GM19463 (cell line): ENCODE results near the gene OR56B1.
"Not testable (repeated sequence)": the region's sequence is repeated elsewhere in the genome, so short reads cannot be mapped to it uniquely, and the experiment has no call there.

Experiments
- ATAC-seq: cut with Tn5 transposase; IDR thresholded peaks from one replicate; pipeline ENCODE4 v1.9.1; 2021; ENCODE audit warnings: mild to moderate bottlenecking, moderate library complexity; ENCODE audit not compliant: unreplicated experiment

The OR56B1 gene

DNA sequence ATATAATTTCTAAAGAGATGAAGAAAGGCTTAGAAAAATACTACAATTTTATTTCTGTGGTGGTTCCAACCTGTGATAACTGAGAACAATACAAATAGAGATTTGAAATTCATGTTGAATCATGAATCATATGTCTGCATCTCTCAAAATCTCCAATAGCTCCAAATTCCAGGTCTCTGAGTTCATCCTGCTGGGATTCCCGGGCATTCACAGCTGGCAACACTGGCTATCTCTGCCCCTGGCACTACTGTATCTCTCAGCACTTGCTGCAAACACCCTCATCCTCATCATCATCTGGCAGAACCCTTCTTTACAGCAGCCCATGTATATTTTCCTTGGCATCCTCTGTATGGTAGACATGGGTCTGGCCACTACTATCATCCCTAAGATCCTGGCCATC, at the start of gene OR56B1:
TSS of gene OR56B1 (plus strand) at position 53 of the 400 bp plus-strand sequence. CDS start at position 122, 69 bp downstream.
- ATAC-seq = no peak

DNA sequence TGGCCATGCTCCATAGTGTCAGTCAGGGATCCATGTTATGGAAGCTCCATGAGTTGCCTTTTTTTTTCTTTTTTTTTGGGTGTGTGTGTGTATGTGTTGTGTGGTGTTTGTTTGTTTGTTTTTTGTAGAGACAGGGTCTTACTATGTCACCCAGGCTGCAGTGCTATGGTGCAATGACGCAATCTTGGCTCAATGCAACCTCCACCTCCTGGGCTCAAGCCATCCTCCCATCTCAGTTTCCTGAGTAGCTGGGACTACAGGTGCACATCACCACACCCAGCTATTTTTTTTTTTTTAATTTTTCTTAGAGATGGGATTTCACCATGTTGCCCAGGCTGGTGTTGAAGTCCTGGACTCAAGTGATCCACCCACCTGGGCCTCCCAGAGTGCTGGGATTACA, 47.8 kb upstream of the OR56B1 start:
- no peak for ATAC-seq

GRCh38 chr11:5689551-5689983, 46.7 kb upstream of the OR56B1 start, which contains the start of gene TRIM22:
TSS of gene TRIM22 (plus strand) at chr11:5689790. CDS start at chr11:5696233, 6,443 bp downstream.
- ATAC-seq = peak; percentile 68

DNA sequence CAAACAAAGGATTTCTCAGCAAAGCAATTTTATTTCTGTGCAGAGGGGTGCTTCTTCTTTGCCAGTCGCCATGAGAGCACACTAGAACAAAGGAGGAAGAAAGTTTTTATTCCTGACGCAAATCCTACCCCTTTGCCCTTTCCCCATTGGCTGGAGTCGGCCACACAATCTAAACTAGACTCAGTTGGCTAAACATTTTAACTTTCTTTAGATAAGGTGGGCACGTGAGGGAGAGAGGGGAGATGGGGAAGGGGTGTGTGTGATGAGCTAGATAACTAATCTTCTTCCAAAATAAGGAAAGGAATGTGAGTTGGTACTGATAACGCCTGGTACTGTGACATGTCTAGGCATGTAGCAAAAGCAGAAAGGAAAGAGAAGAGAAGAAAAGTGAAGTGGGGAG, 46.0 kb upstream of the OR56B1 start:
- ATAC-seq = no peak

DNA sequence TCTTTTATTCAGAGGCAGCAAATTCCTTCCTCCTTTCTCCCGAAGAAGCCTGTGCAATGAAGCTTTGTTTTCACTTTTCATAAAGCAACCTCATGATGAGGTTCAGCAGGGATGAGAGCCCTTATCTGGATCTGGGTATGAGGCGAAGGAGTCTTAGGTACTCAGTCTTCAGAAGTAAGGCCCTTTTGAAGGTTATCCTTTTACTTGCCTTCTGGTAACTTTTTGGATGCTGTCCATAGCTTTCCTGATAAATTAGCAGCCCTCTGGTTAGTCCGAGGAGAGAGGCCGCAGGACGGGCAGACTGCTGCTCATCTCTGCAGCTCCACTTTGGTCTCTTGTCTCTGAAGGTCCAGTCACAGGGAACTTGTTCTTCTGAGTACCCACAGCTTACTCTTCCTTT, 45.5 kb upstream of the OR56B1 start:
- ATAC-seq = no peak

- not testable (repeated sequence) for ATAC-seq
These were observed 44.8 kb upstream of the OR56B1 start for GRCh38 chr11:5691238-5691963.

- no peak for ATAC-seq
These were observed 44.3 kb upstream of the OR56B1 start for GRCh38 chr11:5691964-5692361.

- ATAC-seq = no peak
These were observed 41.6 kb upstream of the OR56B1 start for GRCh38 chr11:5694642-5695041.

GRCh38 chr11:5695580-5695979, 40.7 kb upstream of the OR56B1 start:
- no peak for ATAC-seq

DNA sequence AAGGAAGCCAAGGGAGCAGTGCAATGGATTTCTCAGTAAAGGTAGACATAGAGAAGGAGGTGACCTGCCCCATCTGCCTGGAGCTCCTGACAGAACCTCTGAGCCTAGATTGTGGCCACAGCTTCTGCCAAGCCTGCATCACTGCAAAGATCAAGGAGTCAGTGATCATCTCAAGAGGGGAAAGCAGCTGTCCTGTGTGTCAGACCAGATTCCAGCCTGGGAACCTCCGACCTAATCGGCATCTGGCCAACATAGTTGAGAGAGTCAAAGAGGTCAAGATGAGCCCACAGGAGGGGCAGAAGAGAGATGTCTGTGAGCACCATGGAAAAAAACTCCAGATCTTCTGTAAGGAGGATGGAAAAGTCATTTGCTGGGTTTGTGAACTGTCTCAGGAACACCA, 40.0 kb upstream of the OR56B1 start:
- no peak for ATAC-seq

- no peak for ATAC-seq
These were observed 38.0 kb upstream of the OR56B1 start for GRCh38 chr11:5698281-5698680.

- no peak for ATAC-seq
These were observed 35.7 kb upstream of the OR56B1 start for GRCh38 chr11:5700421-5701054.

DNA sequence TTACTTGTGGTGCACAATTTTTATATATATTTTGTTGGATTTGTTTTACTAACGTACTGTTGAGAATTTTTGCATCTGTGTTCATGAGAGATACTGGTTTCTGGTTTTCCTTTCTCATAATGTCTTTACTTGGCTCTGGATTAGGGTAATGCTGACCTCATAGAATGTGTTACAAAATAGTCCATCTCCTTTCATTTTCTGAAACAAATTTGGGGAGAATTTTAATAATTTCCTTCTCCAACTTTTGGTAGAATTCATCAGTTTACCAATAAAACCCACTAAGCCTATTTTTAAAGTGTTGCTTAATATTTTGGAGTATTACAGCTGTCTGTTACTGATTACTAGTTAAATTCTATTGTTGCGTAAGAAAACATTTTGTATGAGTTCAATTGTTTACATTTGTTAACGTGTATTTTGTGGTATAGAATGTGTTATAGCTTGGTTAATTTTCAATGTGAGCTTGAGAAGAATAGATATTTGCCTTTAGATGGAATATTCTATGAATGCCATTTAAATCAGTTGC, 35.1 kb upstream of the OR56B1 start:
- no peak for ATAC-seq

DNA sequence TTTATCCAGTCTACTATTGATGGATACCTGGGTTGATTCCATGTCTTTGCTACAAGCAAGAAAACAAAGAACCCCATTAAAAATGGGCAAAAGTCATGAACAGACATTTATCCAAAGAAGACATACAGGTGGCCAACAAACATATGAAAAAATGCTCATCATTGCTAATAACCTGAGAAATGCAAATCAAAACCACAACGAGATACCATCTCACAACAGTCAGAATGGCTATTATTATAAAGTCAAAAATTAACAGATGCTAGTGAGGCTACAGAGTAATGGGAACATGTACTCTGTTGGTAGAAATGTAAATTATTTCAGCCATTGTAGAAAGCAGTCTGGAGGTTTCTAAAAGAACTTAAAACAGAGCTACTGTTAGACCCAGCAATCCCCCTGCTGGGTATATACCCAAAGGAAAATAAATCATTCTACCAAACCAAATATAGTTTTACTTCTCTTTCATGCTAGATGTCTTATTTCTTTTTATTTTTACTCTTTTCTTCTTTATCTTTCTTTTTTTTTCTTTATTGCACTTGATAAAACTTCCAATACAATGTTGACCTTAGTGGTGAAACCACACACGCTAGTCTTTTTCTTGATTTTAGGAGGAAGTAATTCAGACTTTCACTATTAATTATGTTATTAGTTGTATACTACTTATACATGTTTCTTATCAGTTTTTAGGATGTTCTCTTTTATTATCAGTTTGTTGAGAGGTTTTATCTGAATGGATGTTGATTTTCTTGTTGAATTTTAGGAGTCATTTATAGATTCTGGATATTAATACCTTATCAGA, 32.3 kb upstream of the OR56B1 start:
- ATAC-seq = peak; percentile 75

GRCh38 chr11:5705688-5706087, 30.6 kb upstream of the OR56B1 start:
- no peak for ATAC-seq

DNA sequence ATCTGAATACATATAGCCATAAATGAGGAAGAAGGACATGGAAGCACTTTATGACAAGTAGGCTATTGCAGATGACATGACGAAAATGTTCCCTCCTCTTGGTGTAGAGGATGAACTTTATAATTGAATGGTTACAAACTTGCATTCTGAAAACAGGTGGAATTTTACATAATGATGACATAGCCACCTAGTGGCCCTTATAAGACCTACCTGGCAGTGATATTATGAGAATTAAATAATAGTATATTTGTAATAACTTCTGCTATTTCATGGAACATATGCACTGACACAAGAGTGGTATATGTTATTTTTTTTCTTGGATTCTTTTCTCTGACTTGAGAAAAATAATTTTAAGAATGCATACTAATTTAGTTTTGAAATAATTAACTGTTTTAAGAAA, 23.7 kb upstream of the OR56B1 start:
- no peak for ATAC-seq

- no peak for ATAC-seq
These were observed 22.6 kb upstream of the OR56B1 start for GRCh38 chr11:5713695-5714094.

GRCh38 chr11:5716518-5716917, 19.7 kb upstream of the OR56B1 start:
- ATAC-seq = not testable (repeated sequence)

- ATAC-seq = no peak
These were observed 16.3 kb upstream of the OR56B1 start for GRCh38 chr11:5719703-5720495.

DNA sequence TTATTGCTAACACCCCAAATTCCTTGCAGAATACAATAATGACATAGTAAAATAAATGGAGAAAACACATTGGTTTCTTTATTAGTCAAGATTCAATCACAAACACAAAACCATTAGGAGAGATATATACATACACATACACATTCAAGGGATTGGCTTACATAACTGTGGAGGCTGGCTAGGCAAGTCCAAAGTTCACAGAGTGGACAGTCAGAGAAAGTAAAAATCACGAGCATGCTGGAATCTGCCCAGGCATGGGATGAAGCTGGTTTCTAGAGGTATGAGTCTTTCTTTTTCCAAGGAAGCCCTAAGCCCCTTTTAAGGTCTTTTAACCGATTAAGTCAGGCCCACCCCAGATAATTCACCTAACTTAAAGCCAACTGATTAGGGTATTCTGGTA, 13.6 kb upstream of the OR56B1 start:
- ATAC-seq = no peak

DNA sequence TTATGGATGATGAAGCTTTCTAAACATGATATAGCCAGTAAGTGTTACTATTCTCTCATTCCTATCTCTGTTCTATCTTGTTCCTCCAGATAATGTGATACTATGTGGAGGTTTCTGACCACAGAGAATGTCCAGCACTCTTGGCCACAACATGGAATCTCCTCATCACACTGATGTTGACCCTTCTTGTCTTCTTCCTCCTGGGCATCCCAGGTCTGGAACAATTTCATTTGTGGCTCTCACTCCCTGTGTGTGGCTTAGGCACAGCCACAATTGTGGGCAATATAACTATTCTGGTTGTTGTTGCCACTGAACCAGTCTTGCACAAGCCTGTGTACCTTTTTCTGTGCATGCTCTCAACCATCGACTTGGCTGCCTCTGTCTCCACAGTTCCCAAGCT, 9.9 kb upstream of the OR56B1 start:
- no peak for ATAC-seq
